ENCODE results near the gene SYT9.
"Not testable (repeated sequence)": the region's sequence is repeated elsewhere in the genome, so short reads cannot be mapped to it uniquely, and the experiment has no call there.

SYT9 gene

GRCh38 chr11:7275133-7275532 is 23.4 kb downstream of the SYT9 start:
- no peak for DNase-seq (ENCODE audit: low spot score)

GRCh38 chr11:7278314-7278917 is 26.7 kb downstream of the SYT9 start:
- no peak for DNase-seq (ENCODE audit: low spot score)

- DNase-seq (ENCODE audit: low spot score), result no peak
Observed at GRCh38 chr11:7279676-7280075, 28.0 kb downstream of the SYT9 start.

GRCh38 chr11:7281079-7281478 is 29.4 kb downstream of the SYT9 start:
- no peak for DNase-seq (ENCODE audit: low spot score)

GRCh38 chr11:7281809-7282208 is 30.1 kb downstream of the SYT9 start:
- DNase-seq (ENCODE audit: low spot score), result no peak

- no peak for DNase-seq (ENCODE audit: low spot score)
Observed at GRCh38 chr11:7286178-7286577, 34.5 kb downstream of the SYT9 start.

- DNase-seq (ENCODE audit: low spot score), result no peak
Observed at GRCh38 chr11:7291100-7291829, 39.6 kb downstream of the SYT9 start.

GRCh38 chr11:7292922-7293321 is 41.2 kb downstream of the SYT9 start:
- no peak for DNase-seq (ENCODE audit: low spot score)

GRCh38 chr11:7299393-7299792 is 47.7 kb downstream of the SYT9 start:
- no peak for DNase-seq (ENCODE audit: low spot score)

- DNase-seq (ENCODE audit: low spot score), result no peak
Observed at GRCh38 chr11:7300281-7300680, 48.6 kb downstream of the SYT9 start.

GRCh38 chr11:7303146-7303545 is 51.4 kb downstream of the SYT9 start:
- DNase-seq (ENCODE audit: low spot score), result no peak

GRCh38 chr11:7306900-7307299 is 55.2 kb downstream of the SYT9 start:
- no peak for DNase-seq (ENCODE audit: low spot score)

- DNase-seq (ENCODE audit: low spot score), result no peak
Observed at GRCh38 chr11:7307836-7308235, 56.1 kb downstream of the SYT9 start.

GRCh38 chr11:7311903-7312302 is 60.2 kb downstream of the SYT9 start:
- no peak for DNase-seq (ENCODE audit: low spot score)

- DNase-seq (ENCODE audit: low spot score), result no peak
Observed at GRCh38 chr11:7314811-7315604, 63.3 kb downstream of the SYT9 start.

GRCh38 chr11:7319501-7319900 is 67.8 kb downstream of the SYT9 start:
- no peak for DNase-seq (ENCODE audit: low spot score)

- no peak for DNase-seq (ENCODE audit: low spot score)
Observed at GRCh38 chr11:7320306-7320705, 68.6 kb downstream of the SYT9 start.

GRCh38 chr11:7321473-7322450 is 70.1 kb downstream of the SYT9 start:
- no peak for DNase-seq (ENCODE audit: low spot score)

GRCh38 chr11:7332451-7332850 is 80.7 kb downstream of the SYT9 start:
- no peak for DNase-seq (ENCODE audit: low spot score)

- DNase-seq (ENCODE audit: low spot score), result no peak
Observed at GRCh38 chr11:7332962-7333361, 81.3 kb downstream of the SYT9 start.

GRCh38 chr11:7335442-7335841 is 83.7 kb downstream of the SYT9 start:
- DNase-seq (ENCODE audit: low spot score), result not testable (repeated sequence)

GRCh38 chr11:7341551-7341950 is 89.8 kb downstream of the SYT9 start:
- DNase-seq (ENCODE audit: low spot score), result no peak

Data from hematopoietic multipotent progenitor cell treated with erythropoietin and hydrocortisone succinate and interleukin-3 and kit ligand, for 17 days (in vitro differentiated cells).